Measurements from ENCODE around the gene SYTL4. TPM values are rescaled to one million over a fixed set of nuclear protein-coding genes. Genes with fewer than 3 reads are reported as not detected.
A peak's percentile ranks its signal among the peaks of the same experiment; 100 is the strongest.

Gene SYTL4
- total and polyA plus RNA-seq, 2 of the 8 experiments (the other 6 are each of a cell fraction or from before 2014, with no cell fraction given) = 0.11 TPM

- Histone ChIP-seq H4K20me1 (replicated peaks in 1 of 2; ENCODE audit: control insufficient read depth in 1 of 2, insufficient read depth in 2 of 2, low read length in 2 of 2) (no peaks in the 10 kb centered on the region), H2BK12ac (ENCODE audit: low read depth, low read length) (no peak overlapping the region), H3K56ac (replicated peaks; ENCODE audit: insufficient read length, low read depth, low read length) (no peak overlapping the region), H3K23me2 (ENCODE audit: low read depth, low read length) (no peaks in the 10 kb centered on the region), H3K4ac (replicated peaks; ENCODE audit: insufficient read length, low read depth, low read length) (no peak overlapping the region), H3K18ac (ENCODE audit: extremely low read depth, low read length) (no peak overlapping the region; the same call in 1 of the 2 replicates), H3K27me3 (replicated peaks in 1 of 4; ENCODE audit: control insufficient read depth in 3 of 4, extremely low read depth in 1 of 4, insufficient read depth in 3 of 4, low read length in 3 of 4) (no peaks in the 10 kb centered on the region), H2BK5ac (ENCODE audit: low read depth, low read length) (no peak overlapping the region; the same call in 1 of the 2 replicates), H2AK5ac (ENCODE audit: low read depth, low read length) (no peak overlapping the region; the same call in 1 of the 2 replicates), H3K9me3 (ENCODE audit: insufficient read depth in 2 of 2, low read depth in 1 of 2, low read length in 1 of 2) (no peaks in the 10 kb centered on the region), H2BK120ac (replicated peaks; ENCODE audit: low read depth, low read length) (no peak overlapping the region), H3K27ac (ENCODE audit: low read depth, low read length) (peak overlapping the region; percentile 88), H2AFZ (ENCODE audit: low read length) (no peak overlapping the region; the same call in 1 of the 2 replicates), H4K5ac (ENCODE audit: insufficient read length, low read depth, low read length) (no peak overlapping the region), H3K4me2 (ENCODE audit: insufficient read depth in 1 of 2, low read depth in 2 of 2, low read length in 2 of 2) (peak overlapping the region; percentile 69 to 94), H2BK20ac (ENCODE audit: low read length) (no peak overlapping the region), H4K91ac (replicated peaks; ENCODE audit: insufficient read length, low read length) (no peak overlapping the region), H3K79me1 (ENCODE audit: low read depth, low read length) (no peaks in the 10 kb centered on the region), H3K14ac (ENCODE audit: insufficient read length) (no peak overlapping the region), H3K79me2 (ENCODE audit: control insufficient read depth in 1 of 2, insufficient read depth in 2 of 2, low read length in 2 of 2) (peaks cover 0 to 4% of the 10 kb centered on the region in 2 experiments; a peak in 2 of 4 replicates), H3K36me3 (ENCODE audit: control insufficient read depth in 2 of 4, insufficient read depth in 4 of 4, low read length in 3 of 4) (peaks cover 2 to 34% (median 10%) of the 10 kb centered on the region in 4 experiments; a peak in 5 of 8 replicates), H3K4me1 (replicated peaks in 1 of 4; ENCODE audit: control insufficient read depth in 3 of 4, insufficient read depth in 4 of 4, low read length in 3 of 4) (peaks cover 0 to 2% (median 0%) of the 10 kb centered on the region in 4 experiments; a peak in 1 of 7 replicates), H4K8ac (ENCODE audit: extremely low read depth, insufficient read depth, low read length) (peak overlapping the region; percentile 96), H3K9ac (replicated peaks in 1 of 4; ENCODE audit: extremely low read depth in 1 of 4, low read depth in 3 of 4, low read length in 3 of 4) (peak overlapping the region; percentile 60 to 94 (median 86)), H2BK15ac (ENCODE audit: low read length) (no peak overlapping the region), H3K23ac (ENCODE audit: insufficient read length) (no peak overlapping the region), H3K4me3 (ENCODE audit: extremely low read depth in 1 of 4, insufficient read depth in 2 of 4, low read depth in 3 of 4, low read length in 4 of 4) (peak overlapping the region; percentile 63 to 86 (median 75))
- ChIA-PET POLR2A (ENCODE audit: partially characterized antibody) (interaction anchor here (0.6 to 1.9 kb wide), 14 partner anchors 10 to 233 kb away, joined by 3 to 14 read pairs (median 4); no protein-coding TSS in a partner anchor), CTCF (ENCODE audit: partially characterized antibody) (interaction anchor here (1.4 to 1.9 kb wide), 4 partner anchors 9 to 188 kb away, joined by 3 to 7 read pairs (median 5); no protein-coding TSS in a partner anchor)
- FAIRE-seq (peak; percentile 71), DNase-seq (ENCODE audit: low read depth in 1 of 2, low spot score in 2 of 2) (no peak)
- 4% methylated on average over 8 of the region's 8 CpGs; no CpG with 5 or more reads in 1 of the 2 experiments for WGBS, 2 experiments (ENCODE audit: extremely low coverage in 1 of 2, insufficient coverage in 1 of 2, insufficient read length in 1 of 2, insufficient replicate concordance in 2 of 2, low coverage in 1 of 2, low lambda C conversion rate in 2 of 2, missing lambda C conversion rate in 1 of 2)
- TF ChIP-seq SAP30 (IDR thresholded peaks at IDR 0.05; ENCODE audit: insufficient read depth, insufficient replicate concordance, low read length) (no peak), SIRT6 (IDR thresholded peaks at IDR 0.05; ENCODE audit: low read length) (no peak), RXRA (IDR thresholded peaks at IDR 0.05; ENCODE audit: insufficient read depth, low read depth, low read length) (no peak)
Measured at GRCh38 chrX:100635989-100636320, 96.0 kb downstream of the SYTL4 start.
